HEK293 (cell line): ENCODE measurements around the gene SH3BP1.

Source experiments
- CTCF ChIP-seq: fragments of 450-650 bp; formaldehyde crosslinking; IDR thresholded peaks from 2 replicates; pipeline ENCODE4 v1.5.1; 2016; ENCODE audit warnings: missing biosample characterization, missing genetic modification characterization
- HIC1 ChIP-seq: fragments of 450-650 bp; formaldehyde crosslinking; IDR thresholded peaks from 2 replicates; pipeline ENCODE4 v1.5.1; 2016; ENCODE audit warnings: missing biosample characterization, missing genetic modification characterization
- KLF7 ChIP-seq: fragments of 450-650 bp; formaldehyde crosslinking; IDR thresholded peaks from 2 replicates; pipeline ENCODE4 v1.5.1; 2016; ENCODE audit warnings: missing biosample characterization, missing genetic modification characterization, borderline replicate concordance
- MYNN ChIP-seq: fragments of 450-650 bp; formaldehyde crosslinking; IDR thresholded peaks from 2 replicates; pipeline ENCODE4 v1.5.1; 2016; ENCODE audit warnings: missing biosample characterization, missing genetic modification characterization, borderline replicate concordance
- PRDM1 ChIP-seq: fragments of 450-650 bp; formaldehyde crosslinking; IDR thresholded peaks from 2 replicates; pipeline ENCODE4; 2016; ENCODE audit warnings: missing biosample characterization, missing genetic modification characterization
- REPIN1 ChIP-seq: fragments of 450-650 bp; formaldehyde crosslinking; IDR thresholded peaks from 2 replicates; pipeline ENCODE4 v1.5.1; 2017; ENCODE audit warnings: missing biosample characterization, missing genetic modification characterization, low read depth
- ZNF138 ChIP-seq: fragments of 450-650 bp; formaldehyde crosslinking; IDR thresholded peaks from 2 replicates; pipeline ENCODE4 v1.5.1; 2016; ENCODE audit warnings: missing biosample characterization, missing genetic modification characterization, borderline replicate concordance
- ZNF175 ChIP-seq: fragments of 450-650 bp; formaldehyde crosslinking; IDR thresholded peaks from 2 replicates; pipeline ENCODE4 v1.5.1; 2016; ENCODE audit warnings: missing biosample characterization, missing genetic modification characterization
- ZNF18 ChIP-seq: fragments of 450-650 bp; formaldehyde crosslinking; IDR thresholded peaks from 2 replicates; pipeline ENCODE4 v1.5.1; 2016; ENCODE audit warnings: missing biosample characterization, missing genetic modification characterization
- ZSCAN4 ChIP-seq: fragments of 450-650 bp; formaldehyde crosslinking; IDR thresholded peaks from 2 replicates; pipeline ENCODE4 v1.5.1; 2017; ENCODE audit warnings: missing biosample characterization, missing genetic modification characterization

GRCh38 chr22:37627545-37627944, 11.9 kb upstream of the SH3BP1 start:
- TF ChIP-seq ZNF175 (tag by site-specific recombination) (no peak), ZNF18 (tag by site-specific recombination) (no peak), CTCF (tag by site-specific recombination) (no peak), ZSCAN4 (tag by site-specific recombination) (no peak), HIC1 (tag by site-specific recombination) (no peak), ZNF138 (tag by site-specific recombination) (no peak), MYNN (tag by site-specific recombination) (no peak), PRDM1 (tag by site-specific recombination) (no peak), KLF7 (tag by site-specific recombination) (no peak), REPIN1 (tag by site-specific recombination) (no peak)
